Stomach (tissue), 9 donors: ENCODE results near the gene SAPCD1. TPM values are rescaled to one million over a fixed set of nuclear protein-coding genes. Genes with fewer than 3 reads are reported as not detected.

Experiments used
- DNase-seq, 2 donors: peaks; one replicate each; pipeline versions ENCODE4 v3.0.0 to v3.0.0-alpha.2; 2013 to 2019
- H3K27ac ChIP-seq, 5 donors: fragments of 200-600 bp in 4 of 5; sonication (generic) in 4 of 5; one replicate each; pipeline ENCODE4 v1.5.1; 2013 to 2019; ENCODE audit warnings: mild to moderate bottlenecking in 1 of 5, moderate library complexity in 1 of 5
- H3K27me3 ChIP-seq, 3 donors: fragments of 200-600 bp; sonication (generic); one replicate each; pipeline ENCODE4 v1.5.1; 2017 to 2019; ENCODE audit warnings: mixed run types in 1 of 3
- H3K36me3 ChIP-seq, 4 donors: fragments of 200-600 bp; sonication (generic); 1 replicate in 3 of 4; 2 replicates in 1 of 4; pipeline ENCODE4 v1.5.1; 2016 to 2019
- H3K4me1 ChIP-seq, 4 donors: fragments of 200-600 bp; sonication (generic); one replicate each; pipeline ENCODE4 v1.5.1; 2016 to 2019
- H3K4me3 ChIP-seq, 4 donors: fragments of 200-600 bp; sonication (generic) in 3 of 4; one replicate each; pipeline ENCODE4 v1.5.1; 2016 to 2019; ENCODE audit warnings: mild to moderate bottlenecking in 1 of 4
- H3K9me3 ChIP-seq, 4 donors: fragments of 200-600 bp; sonication (generic); one replicate each; pipeline ENCODE4 v1.5.1; 2016 to 2019
- CTCF ChIP-seq, 7 experiments: fragments of 450-650 bp in 4 of 7; fragments of 200-600 bp in 3 of 7; sonication (generic) in 3 of 7; IDR thresholded peaks; one replicate each; pipeline ENCODE4 v1.5.1; 2016 to 2019; ENCODE audit warnings: antibody characterized with exemption in 7 of 7, control low read depth in 2 of 7, mild to moderate bottlenecking in 1 of 7
- EP300 ChIP-seq: sonication (generic); formaldehyde crosslinking; IDR thresholded peaks from one replicate; pipeline ENCODE4 v1.6.1; 2017; ENCODE audit warnings: antibody characterized with exemption
- POLR2A ChIP-seq, 4 donors: fragments of 450-650 bp; IDR thresholded peaks; one replicate each; pipeline ENCODE4 v1.6.1; 2016; ENCODE audit warnings: antibody characterized with exemption in 4 of 4, control low read depth in 2 of 4, mild to moderate bottlenecking in 1 of 4, moderate library complexity in 1 of 4
- POLR2AphosphoS5 ChIP-seq, 3 donors: sonication (generic); formaldehyde crosslinking; IDR thresholded peaks; one replicate each; pipeline ENCODE4 v1.6.1; 2016; ENCODE audit warnings: antibody characterized with exemption in 3 of 3
- WGBS, 5 donors: extraction: QIAGEN DNeasy Blood & Tissue Kit in 3 of 5; methylation state at CpG; one replicate each; pipeline versions ENCODE4 v1.1.5 to v1.1.7; 2013 to 2018; 5-methylcytosine and 5-hydroxymethylcytosine counted together
- intact Hi-C: fragments of 100-400 bp; cut with DNase I; formaldehyde crosslinking; loops from one replicate; pipeline ENCODE4 v1.15.1; 2023; ENCODE audit warnings: low total_unique reads
- polyA plus RNA-seq, 3 donors: library from polyadenylated mRNA; stranded (reverse); fragments of 200-250 nt; gene quantifications; one replicate each; pipeline ENCODE4 v1.2.3, GENCODE V29; 2013
- total RNA-seq, 5 donors: library from RNA; depleted of rRNA; stranded (reverse); fragments of >200 nt; gene quantifications; one replicate each; pipeline versions ENCODE4 v1.1.0 to v1.2.3, GENCODE V29; 2014 to 2016
- donor health status: healthy with polysubstance abuse.
- donor health status: Bipolar disorder and iron deficiency.
- donor health status: healthy.

Gene SAPCD1
- total and polyA plus RNA-seq, 8 donors: 2.4 to 40.8 (median 3.1) TPM; not detected in 1

- WGBS, 5 donors: 67 to 77% (median 74%) methylated on average over 7 of the region's 7 CpGs
- H3K27me3 ChIP-seq: no peaks in the 10 kb centered on the region
- no peak for DNase-seq
- intact Hi-C loops: no loop called here
- no peak overlapping the region for H3K27ac ChIP-seq
- no peak for TF ChIP-seq POLR2A (IDR thresholded peaks at IDR 0.05)
- no peak for TF ChIP-seq POLR2AphosphoS5 (IDR thresholded peaks at IDR 0.05)
- no peak for TF ChIP-seq CTCF (IDR thresholded peaks at IDR 0.05)
- no peak for TF ChIP-seq EP300
- H3K9me3 ChIP-seq: no peaks in the 10 kb centered on the region
- no peaks in the 10 kb centered on the region for H3K4me1 ChIP-seq
- no peak overlapping the region for H3K4me3 ChIP-seq
- peaks cover 0 to 8% (median 4%) of the 10 kb centered on the region in 4 donors for H3K36me3 ChIP-seq
Observed at GRCh38 chr6:31750411-31751022, 11.9 kb upstream of the SAPCD1 start.

DNA sequence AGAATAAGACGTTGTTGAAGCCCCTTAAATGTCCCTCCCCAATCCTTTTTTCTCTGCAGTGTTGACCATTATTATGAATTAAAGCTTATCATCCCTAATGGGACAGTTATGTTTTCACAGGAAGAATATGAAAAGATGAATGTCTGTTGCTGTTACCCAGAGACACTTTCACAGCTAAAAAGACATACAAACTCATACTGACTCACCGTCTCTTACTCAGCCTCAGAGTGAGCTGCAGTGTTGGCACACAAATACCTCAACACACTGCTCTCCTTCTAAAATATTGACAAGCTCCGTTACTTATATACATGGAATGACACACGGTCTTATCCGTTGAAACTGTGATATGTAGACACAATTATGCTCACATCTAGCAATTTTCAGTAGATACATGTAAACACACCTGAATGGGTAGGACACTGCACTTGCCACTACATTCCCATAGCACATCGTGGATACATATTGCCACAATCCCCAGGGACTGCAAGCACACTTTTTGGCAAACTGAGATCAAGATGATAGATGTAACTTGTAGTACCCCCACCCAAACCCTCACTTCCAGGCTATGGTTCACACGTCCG is 9.6 kb upstream of the SAPCD1 start:
- no peaks in the 10 kb centered on the region for H3K9me3 ChIP-seq
- no peaks in the 10 kb centered on the region for H3K36me3 ChIP-seq
- TF ChIP-seq POLR2A (IDR thresholded peaks at IDR 0.05): no peak
- no peaks in the 10 kb centered on the region for H3K27me3 ChIP-seq
- intact Hi-C loops: no loop called here
- DNase-seq: no peak
- H3K27ac ChIP-seq: no peak overlapping the region
- H3K4me3 ChIP-seq: no peak overlapping the region
- WGBS, 5 donors: 59 to 68% (median 64%) methylated on average over 8 of the region's 8 CpGs
- no peaks in the 10 kb centered on the region for H3K4me1 ChIP-seq

- no peak for DNase-seq
- 93 to 100% (median 97%) methylated on average over 2 of the region's 2 CpGs for WGBS, 5 donors
Observed at GRCh38 chr6:31758281-31758680, 4.2 kb upstream of the SAPCD1 start.

DNA sequence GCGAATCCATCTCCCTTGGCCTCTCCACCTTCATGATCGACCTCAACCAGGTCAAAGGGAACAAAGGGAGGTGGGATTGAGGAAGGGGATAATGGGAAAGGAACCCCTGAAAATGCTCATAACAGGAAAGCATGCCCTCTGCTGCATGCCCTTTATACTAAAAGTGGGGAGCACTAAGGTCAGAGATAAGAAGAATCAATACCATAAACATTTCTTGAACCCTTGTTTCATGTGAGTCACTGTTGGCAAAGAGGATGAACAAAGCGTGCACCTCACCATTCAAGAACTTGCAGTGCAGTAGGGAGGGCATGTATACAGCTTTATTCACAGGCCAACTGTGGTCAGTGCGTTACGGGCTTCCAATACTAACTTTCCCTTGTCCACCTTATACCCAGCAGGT is 1.7 kb upstream of the SAPCD1 start:
- intact Hi-C loops: loop anchor here (10.0 kb wide), 1 partner anchor 76 kb away; the partner anchor contains the start of gene LY6G5C

More at GRCh38 chr6:31758281-31758680, 4.2 kb upstream of the SAPCD1 start:
- Histone ChIP-seq H3K27ac (no peak overlapping the region), H3K9me3 (no peaks in the 10 kb centered on the region), H3K36me3 (peaks cover 0 to 25% (median 7%) of the 10 kb centered on the region in 4 donors), H3K4me1 (no peaks in the 10 kb centered on the region), H3K27me3 (no peaks in the 10 kb centered on the region), H3K4me3 (no peak overlapping the region)
- intact Hi-C loops: no loop called here
- TF ChIP-seq POLR2AphosphoS5 (IDR thresholded peaks at IDR 0.05): no peak
- no peak for TF ChIP-seq CTCF (IDR thresholded peaks at IDR 0.05)
- no peak for TF ChIP-seq POLR2A (IDR thresholded peaks at IDR 0.05)
- no peak for TF ChIP-seq EP300

More for the DNA sequence above, 1.7 kb upstream of the SAPCD1 start:
- TF ChIP-seq EP300: no peak
- TF ChIP-seq CTCF (IDR thresholded peaks at IDR 0.05): no peak
- TF ChIP-seq POLR2AphosphoS5 (IDR thresholded peaks at IDR 0.05): no peak
- no peak for TF ChIP-seq POLR2A (IDR thresholded peaks at IDR 0.05)
- Histone ChIP-seq H3K27ac (no peak overlapping the region), H3K36me3 (peaks cover 0 to 25% (median 7%) of the 10 kb centered on the region in 4 donors), H3K27me3 (no peaks in the 10 kb centered on the region), H3K9me3 (no peaks in the 10 kb centered on the region), H3K4me3 (no peak overlapping the region), H3K4me1 (peaks cover 0 to under 1% (median 0%) of the 10 kb centered on the region in 4 donors)
- DNase-seq: no peak
- WGBS, 5 donors: 78 to 88% (median 85%) methylated on average over 5 of the region's 5 CpGs
